Suprapubic skin (tissue), 4 donors: Measurements from ENCODE around the gene VMA21. TPM values are rescaled to one million over a fixed set of nuclear protein-coding genes. Genes with fewer than 3 reads are reported as not detected.
A peak's percentile ranks its signal among the peaks of the same experiment; 100 is the strongest.

Experiments used
- DNase-seq, 2 donors: peaks; one replicate each; pipeline ENCODE4 v3.0.0-alpha.2; 2019; ENCODE audit warnings: low spot score in 2 of 2
- H3K27ac ChIP-seq: fragments of 200-600 bp; sonication (generic); one replicate; pipeline ENCODE4 v1.5.1; 2019
- H3K27me3 ChIP-seq: fragments of 200-600 bp; sonication (generic); one replicate; pipeline ENCODE4 v1.5.1; 2019
- H3K36me3 ChIP-seq: fragments of 200-600 bp; sonication (generic); one replicate; pipeline ENCODE4 v1.5.1; 2019
- H3K4me1 ChIP-seq: fragments of 200-600 bp; sonication (generic); one replicate; pipeline ENCODE4 v1.5.1; 2019
- H3K4me3 ChIP-seq: fragments of 200-600 bp; sonication (generic); one replicate; pipeline ENCODE4 v1.5.1; 2019; ENCODE audit warnings: mild to moderate bottlenecking
- H3K9me3 ChIP-seq: fragments of 200-600 bp; sonication (generic); one replicate; pipeline ENCODE4 v1.5.1; 2019
- CTCF ChIP-seq, 2 donors: fragments of 200-600 bp in 1 of 2; fragments of 450-650 bp in 1 of 2; sonication (generic) in 1 of 2; IDR thresholded peaks; one replicate each; pipeline ENCODE4 v1.5.1; 2016 to 2019; ENCODE audit warnings: antibody characterized with exemption in 2 of 2, mild to moderate bottlenecking in 1 of 2, moderate library complexity in 1 of 2
- EP300 ChIP-seq: sonication (generic); formaldehyde crosslinking; IDR thresholded peaks from one replicate; pipeline ENCODE4 v1.6.1; 2017; ENCODE audit warnings: antibody characterized with exemption
- POLR2A ChIP-seq, 2 donors: fragments of 450-650 bp; IDR thresholded peaks; one replicate each; pipeline ENCODE4 v1.6.1; 2017; ENCODE audit warnings: antibody characterized with exemption in 2 of 2, mild to moderate bottlenecking in 2 of 2, moderate library complexity in 2 of 2
- POLR2AphosphoS5 ChIP-seq, 3 donors: sonication (generic); formaldehyde crosslinking; IDR thresholded peaks; one replicate each; pipeline ENCODE4 v1.6.1; 2017; ENCODE audit warnings: antibody characterized with exemption in 3 of 3
- WGBS: methylation state at CpG from one replicate; pipeline ENCODE4 v1.1.5; 2018; 5-methylcytosine and 5-hydroxymethylcytosine counted together
- total RNA-seq, 4 donors: library from RNA; depleted of rRNA; stranded (reverse); fragments of >200 nt; gene quantifications; one replicate each; pipeline ENCODE4 v1.1.0, GENCODE V29; 2016

Gene VMA21
- total RNA-seq, 4 donors from 2014 or later = 23.6 to 33.8 (median 30.3) TPM

GRCh38 chrX:151396042-151396824 is 773 bp upstream of the VMA21 start:
- H3K4me3 ChIP-seq = peak overlapping the region; percentile 72
- no peaks in the 10 kb centered on the region for H3K27me3 ChIP-seq
- WGBS = 54% methylated on average over 20 of the region's 20 CpGs

GRCh38 chrX:151397741-151398070 is 700 bp downstream of the VMA21 start:
- no peak for TF ChIP-seq EP300
- TF ChIP-seq POLR2AphosphoS5 (IDR thresholded peaks at IDR 0.05) = no peak
- TF ChIP-seq CTCF (IDR thresholded peaks at IDR 0.05) = no peak
- TF ChIP-seq POLR2A (IDR thresholded peaks at IDR 0.05) = no peak
- Histone ChIP-seq H3K4me1 (peaks cover 14% of the 10 kb centered on the region), H3K9me3 (no peaks in the 10 kb centered on the region), H3K27ac (peak overlapping the region; percentile 97), H3K36me3 (no peaks in the 10 kb centered on the region), H3K4me3 (peak overlapping the region; percentile 72), H3K27me3 (no peaks in the 10 kb centered on the region)
- WGBS = 29% methylated on average over 2 of the region's 2 CpGs
- no peak for DNase-seq

More at GRCh38 chrX:151396042-151396824, 773 bp upstream of the VMA21 start:
- DNase-seq = no peak
- TF ChIP-seq POLR2AphosphoS5 (IDR thresholded peaks at IDR 0.05) (no peak), CTCF (IDR thresholded peaks at IDR 0.05) (no peak), POLR2A (IDR thresholded peaks at IDR 0.05) (no peak), EP300 (no peak)
- Histone ChIP-seq H3K36me3 (no peaks in the 10 kb centered on the region), H3K4me1 (peaks cover 14% of the 10 kb centered on the region), H3K27ac (peak overlapping the region; percentile 97), H3K9me3 (no peaks in the 10 kb centered on the region)

- Histone ChIP-seq H3K9me3 (no peaks in the 10 kb centered on the region), H3K4me1 (peaks cover 14% of the 10 kb centered on the region), H3K27me3 (no peaks in the 10 kb centered on the region), H3K27ac (no peak overlapping the region), H3K4me3 (peak overlapping the region; percentile 72), H3K36me3 (no peaks in the 10 kb centered on the region)
- no peak for TF ChIP-seq CTCF (IDR thresholded peaks at IDR 0.05)
- TF ChIP-seq EP300 = no peak
- WGBS = 69% methylated on average over 3 of the region's 3 CpGs
- DNase-seq = no peak
These were observed 1.3 kb downstream of the VMA21 start for GRCh38 chrX:151398346-151398745.

- no peak overlapping the region for H3K27ac ChIP-seq
- WGBS = 91% methylated on average over 2 of the region's 22 CpGs
- H3K4me1 ChIP-seq = peaks cover 5% of the 10 kb centered on the region
- no peak for DNase-seq
- H3K9me3 ChIP-seq = no peaks in the 10 kb centered on the region
- no peak overlapping the region for H3K4me3 ChIP-seq
- no peaks in the 10 kb centered on the region for H3K27me3 ChIP-seq
- no peak for TF ChIP-seq POLR2A (IDR thresholded peaks at IDR 0.05)
- TF ChIP-seq EP300 = no peak
- TF ChIP-seq CTCF (IDR thresholded peaks at IDR 0.05) = no peak
- TF ChIP-seq POLR2AphosphoS5 (IDR thresholded peaks at IDR 0.05) = no peak
- peaks cover 7% of the 10 kb centered on the region for H3K36me3 ChIP-seq
These were observed 5.8 kb downstream of the VMA21 start for GRCh38 chrX:151402719-151403390.

- no peaks in the 10 kb centered on the region for H3K27me3 ChIP-seq
- no peaks in the 10 kb centered on the region for H3K4me1 ChIP-seq
- no peak overlapping the region for H3K27ac ChIP-seq
- H3K9me3 ChIP-seq = no peaks in the 10 kb centered on the region
- H3K4me3 ChIP-seq = no peak overlapping the region
- 80% methylated on average over 3 of the region's 3 CpGs for WGBS
- DNase-seq = no peak
- no peaks in the 10 kb centered on the region for H3K36me3 ChIP-seq
- TF ChIP-seq EP300 (no peak), CTCF (IDR thresholded peaks at IDR 0.05) (no peak), POLR2AphosphoS5 (IDR thresholded peaks at IDR 0.05) (no peak), POLR2A (IDR thresholded peaks at IDR 0.05) (no peak)
These were observed 19.6 kb downstream of the VMA21 start for GRCh38 chrX:151416579-151416978.
